ENCODE measurements around the gene ENOX1.

Gene ENOX1

GRCh38 chr13:43405457-43405856, 381.3 kb downstream of the ENOX1 start:
- TF ChIP-seq CTCF (IDR thresholded peaks at IDR 0.05; ENCODE audit: low read depth, low read length) = no peak

GRCh38 chr13:43402380-43402779, 384.4 kb downstream of the ENOX1 start:
- no peak overlapping the region for H3K4me3 ChIP-seq (ENCODE audit: low read depth, low read length)
- TF ChIP-seq CTCF (IDR thresholded peaks at IDR 0.05; ENCODE audit: low read depth, low read length) = no peak

More at GRCh38 chr13:43405457-43405856, 381.3 kb downstream of the ENOX1 start:
- no peak overlapping the region for H3K4me3 ChIP-seq (ENCODE audit: low read depth, low read length)

- no peak overlapping the region for H3K4me3 ChIP-seq (ENCODE audit: low read depth, low read length)
- no peak for TF ChIP-seq CTCF (IDR thresholded peaks at IDR 0.05; ENCODE audit: low read depth, low read length)
These were observed 385.4 kb downstream of the ENOX1 start for GRCh38 chr13:43401361-43401760.

- H3K4me3 ChIP-seq (ENCODE audit: low read depth, low read length) = no peak overlapping the region
- TF ChIP-seq CTCF (IDR thresholded peaks at IDR 0.05; ENCODE audit: low read depth, low read length) = no peak
These were observed 389.7 kb downstream of the ENOX1 start for GRCh38 chr13:43397111-43397510.

- no peak overlapping the region for H3K4me3 ChIP-seq (ENCODE audit: low read depth, low read length)
- TF ChIP-seq CTCF (IDR thresholded peaks at IDR 0.05; ENCODE audit: low read depth, low read length) = no peak
These were observed 395.7 kb downstream of the ENOX1 start for GRCh38 chr13:43391036-43391435.

- H3K4me3 ChIP-seq (ENCODE audit: low read depth, low read length) = no peak overlapping the region
- TF ChIP-seq CTCF (IDR thresholded peaks at IDR 0.05; ENCODE audit: low read depth, low read length) = no peak
These were observed 396.2 kb downstream of the ENOX1 start for GRCh38 chr13:43390619-43391018.

- H3K4me3 ChIP-seq (ENCODE audit: low read depth, low read length) = no peak overlapping the region
- no peak for TF ChIP-seq CTCF (IDR thresholded peaks at IDR 0.05; ENCODE audit: low read depth, low read length)
These were observed 396.8 kb downstream of the ENOX1 start for GRCh38 chr13:43389983-43390382.
